ENCODE measurements around the gene TGFBR2. TPM values are rescaled to one million over a fixed set of nuclear protein-coding genes. Genes with fewer than 3 reads are reported as not detected.

Gene TGFBR2
- polyA plus RNA-seq, 1 of the 3 experiments (the other 2 are of a cell fraction): 48.3 TPM

GRCh38 chr3:30659270-30660130 is 53.1 kb downstream of the TGFBR2 start (continued):
- TF ChIP-seq RXRA (IDR thresholded peaks at IDR 0.05; ENCODE audit: borderline replicate concordance, low read depth) (peak; percentile 59; the same call in 1 of the 2 replicates), POLR2AphosphoS5 (IDR thresholded peaks at IDR 0.05; ENCODE audit: low read depth, low read length) (peak; percentile 57; the same call in 1 of the 2 replicates), MEF2A (IDR thresholded peaks at IDR 0.05; ENCODE audit: borderline replicate concordance, low read depth) (peak; percentile 61; the same call in 1 of the 2 replicates), GABPA (IDR thresholded peaks at IDR 0.05; ENCODE audit: low read depth) (no peak), TAF1 (IDR thresholded peaks at IDR 0.05; ENCODE audit: borderline replicate concordance, low read depth, low read length) (no peak)

GRCh38 chr3:30660136-30660535 is 53.7 kb downstream of the TGFBR2 start:
- no peak overlapping the region for H3K4me3 ChIP-seq (ENCODE audit: low read depth in 2 of 2, low read length in 1 of 2)
- H2AFZ ChIP-seq (ENCODE audit: low read depth): no peak overlapping the region
- H3K9me2 ChIP-seq: no peaks in the 10 kb centered on the region
- peaks cover 48% of the 10 kb centered on the region for H3F3A ChIP-seq (replicated peaks; ENCODE audit: insufficient read depth)
- 91% methylated on average over 3 of the region's 3 CpGs for WGBS (ENCODE audit: low lambda C conversion rate)
- no peak overlapping the region for H3K4me2 ChIP-seq
- no peaks in the 10 kb centered on the region for H3K9me3 ChIP-seq
- no peaks in the 10 kb centered on the region for H3K27me3 ChIP-seq (ENCODE audit: insufficient read depth)
- CTCF ChIA-PET: no interaction called here
- POLR2A ChIA-PET: no interaction called here
- no peak for DNase-seq
- peaks cover 13 to 64% of the 10 kb centered on the region in 2 experiments for H3K4me1 ChIP-seq (ENCODE audit: control insufficient read depth in 1 of 2, insufficient read depth in 2 of 2, low read depth in 1 of 2, low read length in 1 of 2)
- TF ChIP-seq RFX5 (IDR thresholded peaks at IDR 0.05; ENCODE audit: low read length) (no peak), USF2 (IDR thresholded peaks at IDR 0.05; ENCODE audit: borderline replicate concordance, low read depth, low read length) (no peak), IRF3 (IDR thresholded peaks at IDR 0.05; ENCODE audit: low read depth, low read length) (no peak), CTCF (IDR thresholded peaks at IDR 0.05) (no peak), MEF2A (IDR thresholded peaks at IDR 0.05; ENCODE audit: borderline replicate concordance, low read depth) (no peak), MXI1 (IDR thresholded peaks at IDR 0.05; ENCODE audit: low read depth, low read length) (no peak), YY1 (IDR thresholded peaks at IDR 0.05; ENCODE audit: low read depth) (no peak), JUND (IDR thresholded peaks at IDR 0.05) (no peak), REST (IDR thresholded peaks at IDR 0.05; ENCODE audit: low read depth, low read length) (no peak), SMC3 (IDR thresholded peaks at IDR 0.05; ENCODE audit: low read depth, low read length) (no peak), RAD21 (IDR thresholded peaks at IDR 0.05; ENCODE audit: low read length) (no peak), FOSL2 (IDR thresholded peaks at IDR 0.05; ENCODE audit: borderline replicate concordance, low read depth) (no peak), PBX3 (IDR thresholded peaks at IDR 0.05) (no peak), ELF1 (IDR thresholded peaks at IDR 0.05) (no peak), NRF1 (IDR thresholded peaks at IDR 0.05; ENCODE audit: low read depth, low read length) (no peak), TEAD4 (IDR thresholded peaks at IDR 0.05; ENCODE audit: borderline replicate concordance, insufficient read depth) (no peak)
- peaks cover 11 to 55% of the 10 kb centered on the region in 2 experiments for H3K36me3 ChIP-seq (replicated peaks in 1 of 2; ENCODE audit: control insufficient read depth in 1 of 2, insufficient read depth in 2 of 2, low read length in 1 of 2)
- no peaks in the 10 kb centered on the region for H4K20me1 ChIP-seq (ENCODE audit: insufficient read depth)
- H3K27ac ChIP-seq (ENCODE audit: low read depth in 2 of 2, low read length in 1 of 2): peak overlapping the region; percentile 93 to 95; a peak in 3 of 4 replicates
- no peak overlapping the region for H3K9ac ChIP-seq
- H3K79me2 ChIP-seq (ENCODE audit: insufficient read depth): peaks cover 54% of the 10 kb centered on the region
